ENCODE data around the gene ATP1A4. TPM values are rescaled to one million over a fixed set of nuclear protein-coding genes. Genes with fewer than 3 reads are reported as not detected.

Gene ATP1A4
- total RNA-seq, 1 experiment from 2014 or later = not detected

- no peaks in the 10 kb centered on the region for H3K9me3 Mint-ChIP-seq (ENCODE audit: unreplicated experiment)
- H3K27me3 Mint-ChIP-seq (ENCODE audit: insufficient read depth, unreplicated experiment) = no peaks in the 10 kb centered on the region
- no peak overlapping the region for H3K27ac Mint-ChIP-seq (ENCODE audit: low read depth, unreplicated experiment)
- no TSS peak for BruUV-seq (replicated peaks)
- no peak overlapping the region for H3K4me3 Mint-ChIP-seq (ENCODE audit: unreplicated experiment)
- CTCF ChIA-PET = interaction anchor here (0.6 to 7.8 kb wide), 38 partner anchors 9 to 856 kb away, joined by 3 to 208 read pairs (median 4); partner anchors contain the start of gene PEA15
- no peaks in the 10 kb centered on the region for H3K4me1 Mint-ChIP-seq (ENCODE audit: insufficient read depth, unreplicated experiment)
- no peak for TF ChIP-seq CTCF (IDR thresholded peaks at IDR 0.05; ENCODE audit: unreplicated experiment)
- H3K36me3 Mint-ChIP-seq (ENCODE audit: insufficient read depth, unreplicated experiment) = no peaks in the 10 kb centered on the region
- intact Hi-C loops (cut with micrococcal nuclease) = loop anchor here (10.0 kb wide), 1 partner anchor 413 kb away; no protein-coding TSS in a partner anchor
- POLR2A ChIA-PET = interaction anchor here (1.2 to 2.1 kb wide), 3 partner anchors 9 to 59 kb away, joined by 3 to 15 read pairs (median 6); no protein-coding TSS in a partner anchor
- DNase-seq (ENCODE audit: unreplicated experiment) = no peak
Measured at GRCh38 chr1:160192234-160192633, 40.8 kb downstream of the ATP1A4 start.

GRCh38 chr1:160193091-160193819 lies 41.9 kb downstream of the ATP1A4 start:
- ChIA-PET POLR2A (interaction anchor here (0.6 to 2.1 kb wide), 13 partner anchors 9 to 171 kb away, joined by 3 to 15 read pairs (median 5); partner anchors contain the start of gene PEX19), CTCF (interaction anchor here (0.5 to 7.8 kb wide), 94 partner anchors 8 to 1068 kb away, joined by 3 to 208 read pairs (median 4); partner anchors contain the start of genes ATP1A4, IGSF8, PEA15 and PEX19)
- peak; percentile 100 for TF ChIP-seq CTCF (IDR thresholded peaks at IDR 0.05; ENCODE audit: unreplicated experiment)
- no peaks in the 10 kb centered on the region for H3K36me3 Mint-ChIP-seq (ENCODE audit: insufficient read depth, unreplicated experiment)
- no peak overlapping the region for H3K4me3 Mint-ChIP-seq (ENCODE audit: unreplicated experiment)
- no peaks in the 10 kb centered on the region for H3K9me3 Mint-ChIP-seq (ENCODE audit: unreplicated experiment)
- peak; percentile 94 for DNase-seq (ENCODE audit: unreplicated experiment)
- BruUV-seq (replicated peaks) = no TSS peak
- no peaks in the 10 kb centered on the region for H3K4me1 Mint-ChIP-seq (ENCODE audit: insufficient read depth, unreplicated experiment)
- H3K27ac Mint-ChIP-seq (ENCODE audit: low read depth, unreplicated experiment) = no peak overlapping the region
- intact Hi-C loops (cut with micrococcal nuclease) = loop anchor here (1.0 to 10.0 kb wide), 7 partner anchors 26 to 412 kb away; no protein-coding TSS in a partner anchor
- no peaks in the 10 kb centered on the region for H3K27me3 Mint-ChIP-seq (ENCODE audit: insufficient read depth, unreplicated experiment)

GRCh38 chr1:160193832-160194736 lies 42.7 kb downstream of the ATP1A4 start:
- no peaks in the 10 kb centered on the region for H3K27me3 Mint-ChIP-seq (ENCODE audit: insufficient read depth, unreplicated experiment)
- H3K4me3 Mint-ChIP-seq (ENCODE audit: unreplicated experiment) = no peak overlapping the region
- CTCF ChIA-PET = interaction anchor here (0.5 to 7.8 kb wide), 91 partner anchors 9 to 1069 kb away, joined by 3 to 208 read pairs (median 5); partner anchors contain the start of genes ATP1A4, IGSF8, PEA15 and PEX19
- POLR2A ChIA-PET = interaction anchor here (0.6 to 2.1 kb wide), 11 partner anchors 11 to 172 kb away, joined by 3 to 15 read pairs (median 5); partner anchors contain the start of gene PEX19
- H3K36me3 Mint-ChIP-seq (ENCODE audit: insufficient read depth, unreplicated experiment) = no peaks in the 10 kb centered on the region
- no peak for TF ChIP-seq CTCF (IDR thresholded peaks at IDR 0.05; ENCODE audit: unreplicated experiment)
- H3K9me3 Mint-ChIP-seq (ENCODE audit: unreplicated experiment) = no peaks in the 10 kb centered on the region
- intact Hi-C loops (cut with micrococcal nuclease) = loop anchor here (1.0 to 10.0 kb wide), 7 partner anchors 25 to 411 kb away; no protein-coding TSS in a partner anchor
- BruUV-seq (replicated peaks) = no TSS peak
- H3K27ac Mint-ChIP-seq (ENCODE audit: low read depth, unreplicated experiment) = no peak overlapping the region
- H3K4me1 Mint-ChIP-seq (ENCODE audit: insufficient read depth, unreplicated experiment) = no peaks in the 10 kb centered on the region
- DNase-seq (ENCODE audit: unreplicated experiment) = no peak
